HL-60/S4 treated with retinoic acid at 250 ng/mL for 4 days and 3 days (cell line): ENCODE data around the gene B3GALT5.
"Not testable (repeated sequence)": the region's sequence is repeated elsewhere in the genome, so short reads cannot be mapped to it uniquely, and the experiment has no call there.

ENCODE experiments used
- in situ Hi-C: fragments of 300-500 bp; cut with MboI; formaldehyde crosslinking; loops from 2 replicates; pipeline ENCODE4 v1.7.0; 2022; ENCODE audit warnings: low sequenced_read_pairs

The B3GALT5 gene

DNA sequence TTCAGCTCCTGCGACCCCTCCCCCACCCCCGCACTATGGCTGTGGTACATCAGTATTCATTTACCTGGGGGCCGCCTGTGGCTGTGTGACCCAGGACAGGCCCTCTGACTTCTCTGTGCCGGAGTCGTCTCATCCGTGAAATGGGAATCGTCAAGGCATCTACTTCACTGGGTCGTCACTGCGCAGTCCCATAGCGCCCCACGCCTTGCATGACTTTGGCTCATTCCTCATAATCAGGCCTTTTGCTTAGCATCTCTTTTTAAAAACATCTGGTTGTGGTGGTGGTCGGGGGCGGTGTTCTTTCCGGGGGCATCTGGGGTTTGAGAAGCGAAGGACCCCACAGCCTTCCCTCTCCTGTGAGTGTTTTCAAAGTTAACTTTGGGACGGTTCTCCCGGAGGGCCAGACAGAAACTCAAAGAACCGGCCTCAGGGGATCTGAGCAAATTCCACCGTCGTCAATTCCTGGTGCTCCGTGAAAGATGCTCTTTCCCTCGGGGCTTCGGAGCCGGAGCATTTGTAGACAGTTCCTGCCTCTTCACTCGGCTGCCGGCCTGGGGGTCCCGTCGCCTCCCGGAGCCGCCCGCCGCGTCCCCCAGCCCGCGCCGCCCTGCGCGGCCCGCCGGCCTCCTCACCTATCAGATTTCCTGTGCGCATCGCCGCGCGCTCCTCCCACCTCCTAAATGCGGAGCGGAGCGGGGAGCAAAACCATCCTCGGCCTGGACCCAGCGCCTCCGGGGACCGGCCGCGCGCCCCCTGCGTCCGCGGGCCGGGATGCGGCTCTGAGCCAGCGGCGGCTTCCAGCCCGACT, at the start of gene B3GALT5:
B3GALT5 (plus strand) TSS at position 708 of the 808 bp plus-strand sequence. CDS start 47,620 bp downstream, outside the sequence.
- in situ Hi-C loops = no loop called here

DNA sequence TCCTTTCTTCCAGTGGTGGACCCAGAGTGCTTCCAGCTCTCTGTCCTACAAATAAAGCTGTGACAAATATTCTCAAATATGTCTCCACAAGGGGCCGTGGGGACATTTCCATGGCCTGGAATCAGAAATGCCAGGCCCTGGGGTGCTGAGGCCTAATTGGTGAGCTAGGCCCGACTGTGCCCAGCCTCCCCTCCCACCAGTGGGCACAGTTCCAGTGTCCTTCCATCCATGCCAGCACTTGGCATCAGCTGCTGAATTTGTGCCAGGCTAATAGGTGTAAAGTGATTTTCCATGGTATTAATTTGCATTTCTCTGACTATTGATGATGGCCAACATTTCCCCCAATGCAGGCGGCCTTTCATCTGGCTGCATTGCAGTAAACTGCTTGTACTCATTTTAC, 48.5 kb upstream of the B3GALT5 start:
- in situ Hi-C loops = no loop called here

DNA sequence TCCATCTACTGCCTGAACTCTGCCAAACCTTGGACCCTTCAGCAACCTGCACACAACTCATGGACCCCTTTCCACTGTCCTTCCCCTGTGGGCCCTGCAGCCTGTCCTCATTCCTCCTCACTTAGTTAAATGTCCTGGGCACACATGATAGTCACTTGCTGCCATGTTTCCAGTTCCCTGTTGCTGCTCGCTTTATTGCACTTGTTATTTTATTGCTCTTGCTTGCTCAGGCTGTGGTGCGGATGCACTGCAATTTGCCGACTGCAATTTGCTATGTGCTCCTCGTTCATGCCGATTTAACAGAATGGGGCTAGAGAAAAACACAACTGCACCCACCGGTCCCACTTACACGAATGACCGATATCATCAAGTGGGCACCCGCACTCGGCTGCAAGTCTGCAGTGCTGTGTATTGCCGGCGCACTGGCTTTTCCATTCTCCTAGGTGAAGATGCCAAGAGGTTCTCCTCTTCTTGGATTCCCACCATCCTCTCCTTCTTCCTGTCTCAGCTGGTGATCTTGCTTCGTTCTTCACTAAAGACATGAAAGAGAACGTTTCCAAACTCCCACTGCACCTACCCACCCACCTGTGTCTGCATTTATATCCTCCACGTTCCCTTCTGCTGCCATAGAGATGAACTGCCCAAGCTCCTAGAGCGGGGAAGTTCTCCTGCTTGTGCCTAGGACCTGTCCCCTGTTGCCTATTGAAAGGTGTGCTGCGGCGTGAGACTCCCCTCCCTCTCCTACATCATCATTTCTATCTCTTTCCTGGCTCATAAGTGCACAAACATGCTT, 45.4 kb upstream of the B3GALT5 start:
- in situ Hi-C loops = no loop called here

GRCh38 chr21:39568361-39568760, 44.4 kb upstream of the B3GALT5 start:
- in situ Hi-C loops = no loop called here

GRCh38 chr21:39575775-39576174, 37.0 kb upstream of the B3GALT5 start:
- in situ Hi-C loops = no loop called here

DNA sequence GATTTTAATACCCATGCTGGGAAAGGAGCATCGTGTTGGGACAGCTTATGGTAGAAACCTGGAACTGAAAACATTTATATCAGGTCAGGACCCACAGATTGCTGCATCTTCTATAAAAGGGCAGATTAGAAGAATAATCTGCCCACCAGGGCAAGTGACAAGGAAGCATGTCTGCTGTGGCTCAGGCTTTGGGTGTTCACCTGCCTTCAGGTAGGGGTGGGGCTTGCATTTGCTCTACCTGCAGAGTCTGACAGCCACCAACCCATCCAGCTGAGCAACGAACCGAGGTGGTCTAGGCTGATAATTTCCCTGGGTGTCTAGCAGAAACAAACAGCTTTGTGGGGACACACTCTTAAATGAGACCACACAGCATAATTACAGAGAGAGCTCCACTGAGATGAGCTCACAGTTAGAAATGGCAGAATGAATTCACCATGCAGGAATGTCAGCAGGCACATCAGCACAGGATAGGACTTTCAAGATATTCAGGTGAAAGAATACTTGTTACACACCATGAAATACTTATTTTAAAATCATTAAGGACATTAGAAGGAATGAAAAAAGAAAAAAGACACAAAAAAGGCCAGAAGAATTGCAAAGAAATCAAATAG, 36.1 kb upstream of the B3GALT5 start:
- in situ Hi-C loops = no loop called here

GRCh38 chr21:39579734-39580332, 32.9 kb upstream of the B3GALT5 start:
- in situ Hi-C loops = no loop called here

DNA sequence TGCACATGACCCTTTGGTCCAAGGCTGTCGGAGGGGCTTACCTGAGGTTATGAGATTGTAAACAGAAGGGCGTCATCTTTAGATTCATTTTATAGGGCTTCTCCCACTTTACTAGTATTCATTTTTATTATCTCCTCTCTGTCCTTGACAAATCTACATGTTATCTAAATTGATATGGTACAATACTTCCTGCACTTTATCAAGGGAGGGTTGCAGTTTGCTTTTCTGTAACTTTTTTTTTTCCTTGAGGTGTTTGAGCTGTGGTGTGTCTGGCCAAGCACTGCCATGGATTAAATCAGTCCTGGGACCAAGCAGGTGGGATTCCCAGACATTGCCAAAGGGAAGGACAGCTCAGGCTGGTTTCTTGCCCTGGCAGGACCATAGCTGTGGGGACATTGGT, 32.0 kb upstream of the B3GALT5 start:
- in situ Hi-C loops = no loop called here

GRCh38 chr21:39581414-39581813, 31.3 kb upstream of the B3GALT5 start:
- in situ Hi-C loops = no loop called here

DNA sequence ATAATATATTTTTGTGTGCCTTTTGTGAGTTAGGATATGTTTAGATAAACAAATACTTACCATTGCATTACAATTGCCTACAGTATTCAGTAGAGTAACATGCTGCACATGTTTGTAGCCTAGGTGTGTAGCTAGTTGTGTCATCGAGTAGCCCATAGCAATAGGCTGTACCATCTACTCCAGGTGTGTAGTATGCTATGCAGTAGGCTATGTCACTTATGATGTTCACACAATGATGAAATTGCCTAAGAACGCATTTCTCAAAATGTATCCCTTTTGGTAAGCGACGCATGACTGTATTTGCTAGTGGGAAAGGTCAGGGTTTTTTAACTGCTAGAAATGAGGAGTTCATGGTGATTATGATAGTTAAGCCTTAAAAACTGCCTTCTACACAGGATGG, 30.0 kb upstream of the B3GALT5 start:
- in situ Hi-C loops = no loop called here

- in situ Hi-C loops = not testable (repeated sequence)
Observed at GRCh38 chr21:39583586-39583985, 29.2 kb upstream of the B3GALT5 start.

DNA sequence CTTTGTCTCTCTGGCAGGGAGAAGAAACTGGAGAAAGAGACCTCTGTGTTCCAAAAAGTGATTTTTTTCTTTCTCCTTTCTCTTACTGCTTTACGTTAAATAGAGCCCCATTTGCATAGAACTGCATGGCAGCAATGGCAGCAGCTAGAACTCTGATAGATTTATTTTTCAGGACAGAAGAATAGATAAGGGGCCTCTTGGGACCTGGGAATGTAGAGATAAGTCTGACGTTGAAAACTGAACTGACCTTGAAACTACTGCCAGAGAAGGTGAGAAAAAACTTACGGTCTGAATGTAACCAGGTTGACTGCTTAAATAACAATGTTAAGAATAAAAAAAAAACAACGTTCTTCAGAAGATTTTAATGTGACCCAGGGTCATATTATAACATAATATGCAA, 25.4 kb upstream of the B3GALT5 start:
- in situ Hi-C loops = no loop called here

GRCh38 chr21:39588884-39589283, 23.9 kb upstream of the B3GALT5 start:
- in situ Hi-C loops = no loop called here

DNA sequence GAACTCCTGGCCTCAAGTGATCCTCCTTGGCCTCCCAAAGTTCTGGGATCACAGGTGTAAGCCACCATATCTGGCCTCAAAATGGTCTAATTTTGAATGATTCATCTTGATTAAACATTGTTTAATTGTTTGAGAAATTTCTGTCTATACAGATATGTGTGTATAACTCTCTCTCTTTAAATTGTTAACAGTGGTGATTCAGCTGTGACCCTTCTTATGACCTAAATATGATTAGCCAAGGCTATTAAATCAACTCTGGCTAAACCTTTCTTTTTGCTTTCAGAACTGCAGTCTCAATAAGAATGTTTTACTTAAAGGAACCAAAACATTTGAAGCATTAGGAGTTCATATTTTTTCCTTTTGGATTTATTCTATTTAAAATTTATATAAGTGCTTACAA, 19.2 kb upstream of the B3GALT5 start:
- in situ Hi-C loops = no loop called here

DNA sequence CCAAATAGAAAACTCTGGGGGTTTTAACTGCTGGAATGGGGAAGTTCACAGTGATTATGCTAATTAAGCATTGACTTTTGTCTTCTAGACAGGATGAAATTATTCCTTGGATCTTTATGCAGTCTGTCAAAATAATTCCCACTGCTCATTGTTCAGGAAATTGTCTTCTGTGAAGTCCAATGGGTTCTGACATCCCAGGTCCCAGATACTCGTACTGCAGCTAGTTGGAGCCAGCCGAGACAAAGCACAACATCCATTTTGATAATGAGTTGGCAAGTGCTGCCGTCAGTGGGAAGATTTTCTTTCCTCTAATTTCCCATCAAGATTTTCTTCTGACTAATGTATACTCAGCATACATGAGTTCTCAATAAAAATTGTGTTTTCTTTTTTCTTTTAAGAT, 17.3 kb upstream of the B3GALT5 start:
- in situ Hi-C loops = no loop called here

GRCh38 chr21:39597595-39597994, 15.1 kb upstream of the B3GALT5 start:
- in situ Hi-C loops = no loop called here

GRCh38 chr21:39599191-39599970, 13.4 kb upstream of the B3GALT5 start:
- in situ Hi-C loops = no loop called here

DNA sequence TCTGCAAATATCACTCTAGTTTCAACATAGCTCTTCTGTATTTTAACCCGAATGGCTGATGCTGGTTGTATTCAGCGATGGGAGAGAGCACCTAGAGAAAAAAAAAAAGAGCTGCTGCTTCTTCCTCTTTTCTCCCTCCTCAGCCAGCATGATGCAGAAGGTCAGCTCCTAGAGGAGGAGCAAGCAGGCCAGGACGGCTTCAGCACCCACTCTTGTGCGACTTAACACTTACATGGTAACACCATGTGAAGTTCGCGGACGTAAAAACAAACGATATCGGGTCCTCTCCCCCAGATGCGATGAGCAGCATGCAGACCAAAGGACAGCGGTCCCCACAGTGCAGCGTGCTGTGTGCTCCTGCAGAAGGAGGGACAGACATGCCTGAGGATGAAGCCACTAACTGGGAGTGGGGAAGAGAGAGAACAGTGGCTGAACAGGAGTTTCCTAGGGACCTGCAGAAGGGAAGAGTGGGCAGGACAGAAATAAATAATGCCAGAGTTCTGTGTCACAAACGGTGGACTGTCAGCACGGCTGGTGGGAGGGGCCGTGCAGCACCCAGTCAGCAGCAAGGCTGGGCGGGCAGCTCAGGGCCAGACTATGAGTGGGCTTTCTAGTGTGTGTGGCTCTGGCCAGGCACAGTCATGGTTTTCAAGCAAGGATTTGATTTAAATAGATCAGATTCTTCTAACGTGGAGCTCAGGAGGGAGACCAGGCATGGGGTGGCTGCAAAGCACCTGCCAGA, 11.4 kb upstream of the B3GALT5 start:
- in situ Hi-C loops = no loop called here

DNA sequence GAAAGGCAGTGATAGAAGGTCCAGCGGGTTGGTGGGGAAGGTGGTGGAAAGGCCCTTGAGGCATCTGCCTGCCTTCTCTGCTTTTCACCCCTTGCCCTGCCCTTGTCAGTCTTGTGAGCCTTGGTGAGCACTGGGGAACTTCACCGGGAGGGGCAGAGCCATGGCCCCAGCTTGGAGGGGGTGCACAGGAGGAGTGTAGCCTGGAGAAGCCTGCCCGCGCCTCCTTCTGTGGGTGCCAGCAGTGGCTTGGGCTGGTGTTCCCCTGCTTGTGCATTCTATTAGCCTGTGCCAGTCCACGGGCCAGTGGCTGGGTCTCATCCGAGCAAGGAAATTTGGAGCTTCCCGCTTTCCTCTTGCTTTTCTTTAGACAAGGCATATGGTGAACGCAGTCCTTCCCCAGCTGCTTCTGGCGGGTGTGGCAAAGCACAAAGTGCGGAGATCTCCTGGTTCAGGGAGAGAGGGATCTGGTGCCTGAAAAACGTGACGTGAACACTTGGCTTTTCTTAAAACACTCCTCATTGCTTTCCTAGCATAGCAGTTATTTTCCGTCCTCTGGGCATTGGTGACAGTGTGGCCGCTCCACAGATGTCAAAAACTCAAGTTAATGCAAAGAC, 10.6 kb upstream of the B3GALT5 start:
- in situ Hi-C loops = no loop called here
